Measurements from ENCODE around the gene CYTH4. TPM values are rescaled to one million over a fixed set of nuclear protein-coding genes. Genes with fewer than 3 reads are reported as not detected.

CYTH4 gene
- polyA plus RNA-seq, 6 donors from 2014 or later, result 29.3 to 74.9 (median 46.1) TPM

GRCh38 chr22:37254867-37255233, 27.5 kb upstream of the CYTH4 start:
- Mint-ChIP-seq H3K36me3 (no peaks in the 10 kb centered on the region), H3K4me1 (peaks cover 19 to 35% (median 33%) of the 10 kb centered on the region in 3 donors), H3K9me3 (no peaks in the 10 kb centered on the region), H3K4me3 (no peak overlapping the region), H3K27me3 (peaks cover 0 to 8% (median 0%) of the 10 kb centered on the region in 3 donors), H3K27ac (no peak overlapping the region)
- DNase-seq, result no peak
- no peak for ATAC-seq (ENCODE audit: low read depth in 2 of 2)

- Mint-ChIP-seq H3K4me1 (peaks cover 22 to 35% (median 32%) of the 10 kb centered on the region in 3 donors), H3K27me3 (peaks cover 0 to 8% (median 0%) of the 10 kb centered on the region in 3 donors), H3K27ac (peak overlapping the region in 1 of 6 donors; percentile 79), H3K9me3 (no peaks in the 10 kb centered on the region), H3K4me3 (peak overlapping the region in 1 of 8 donors; percentile 39), H3K36me3 (no peaks in the 10 kb centered on the region)
- DNase-seq (no peak), ATAC-seq (ENCODE audit: low read depth in 2 of 2) (no peak)
Observed at GRCh38 chr22:37255558-37256006, 26.7 kb upstream of the CYTH4 start.

- no peak overlapping the region for H3K4me3 Mint-ChIP-seq
- peaks cover 0 to 8% (median 0%) of the 10 kb centered on the region in 3 donors for H3K27me3 Mint-ChIP-seq
- H3K4me1 Mint-ChIP-seq, result peaks cover 29 to 41% (median 38%) of the 10 kb centered on the region in 3 donors
- H3K9me3 Mint-ChIP-seq, result no peaks in the 10 kb centered on the region
- H3K27ac Mint-ChIP-seq, result peak overlapping the region in 2 of 6 donors; percentile 79 to 92
- no peaks in the 10 kb centered on the region for H3K36me3 Mint-ChIP-seq
- no peak for DNase-seq
- peak in 1 of 2 donors; percentile 24 for ATAC-seq (ENCODE audit: low read depth in 2 of 2)
Observed at GRCh38 chr22:37256075-37256726, 26.1 kb upstream of the CYTH4 start.

- no peak overlapping the region for H3K27ac Mint-ChIP-seq
- H3K4me1 Mint-ChIP-seq, result peaks cover 29 to 41% (median 38%) of the 10 kb centered on the region in 3 donors
- ATAC-seq (ENCODE audit: low read depth in 2 of 2) (no peak), DNase-seq (no peak)
- peaks cover 0 to 8% (median 0%) of the 10 kb centered on the region in 3 donors for H3K27me3 Mint-ChIP-seq
- no peaks in the 10 kb centered on the region for H3K36me3 Mint-ChIP-seq
- no peaks in the 10 kb centered on the region for H3K9me3 Mint-ChIP-seq
- H3K4me3 Mint-ChIP-seq, result peak overlapping the region in 1 of 8 donors; percentile 1
Observed at GRCh38 chr22:37258005-37258752, 24.1 kb upstream of the CYTH4 start.

GRCh38 chr22:37258753-37259401, 23.4 kb upstream of the CYTH4 start:
- peak overlapping the region in 2 of 8 donors; percentile 64 to 84 for H3K4me3 Mint-ChIP-seq
- no peaks in the 10 kb centered on the region for H3K36me3 Mint-ChIP-seq
- ATAC-seq (ENCODE audit: low read depth in 2 of 2) (no peak), DNase-seq (no peak)
- peaks cover 0 to 3% (median 0%) of the 10 kb centered on the region in 7 donors for H3K9me3 Mint-ChIP-seq
- peaks cover 0 to 8% (median 0%) of the 10 kb centered on the region in 3 donors for H3K27me3 Mint-ChIP-seq
- peak overlapping the region in 1 of 6 donors; percentile 53 for H3K27ac Mint-ChIP-seq
- peaks cover 29 to 41% (median 38%) of the 10 kb centered on the region in 3 donors for H3K4me1 Mint-ChIP-seq

- H3K9me3 Mint-ChIP-seq, result peaks cover 0 to 9% (median 3%) of the 10 kb centered on the region in 7 donors
- peaks cover 29 to 41% (median 38%) of the 10 kb centered on the region in 3 donors for H3K4me1 Mint-ChIP-seq
- DNase-seq, result no peak
- H3K36me3 Mint-ChIP-seq, result no peaks in the 10 kb centered on the region
- H3K27ac Mint-ChIP-seq, result peak overlapping the region in 2 of 6 donors; percentile 53 to 96
- peak; percentile 31 to 54 for ATAC-seq (ENCODE audit: low read depth in 2 of 2)
- H3K4me3 Mint-ChIP-seq, result peak overlapping the region in 7 of 8 donors; percentile 54 to 84 (median 70)
- H3K27me3 Mint-ChIP-seq, result peaks cover 0 to 8% (median 0%) of the 10 kb centered on the region in 3 donors
Observed at GRCh38 chr22:37259540-37260029, 22.7 kb upstream of the CYTH4 start.

GRCh38 chr22:37260155-37260795, 22.0 kb upstream of the CYTH4 start:
- Mint-ChIP-seq H3K27me3 (peaks cover 0 to 5% (median 0%) of the 10 kb centered on the region in 3 donors), H3K4me1 (peaks cover 29 to 40% (median 35%) of the 10 kb centered on the region in 3 donors), H3K36me3 (no peaks in the 10 kb centered on the region), H3K4me3 (peak overlapping the region in 4 of 8 donors; percentile 16 to 70 (median 52)), H3K9me3 (peaks cover 0 to 10% (median 4%) of the 10 kb centered on the region in 7 donors), H3K27ac (peak overlapping the region in 2 of 6 donors; percentile 53 to 65)
- DNase-seq (no peak), ATAC-seq (ENCODE audit: low read depth in 2 of 2) (peak in 1 of 2 donors; percentile 18)

GRCh38 chr22:37260901-37261336, 21.4 kb upstream of the CYTH4 start:
- Mint-ChIP-seq H3K27me3 (no peaks in the 10 kb centered on the region), H3K36me3 (no peaks in the 10 kb centered on the region), H3K27ac (peak overlapping the region in 4 of 6 donors; percentile 22 to 64 (median 51)), H3K4me3 (peak overlapping the region in 3 of 8 donors; percentile 21 to 42 (median 22)), H3K9me3 (peaks cover 0 to 10% (median 4%) of the 10 kb centered on the region in 7 donors), H3K4me1 (peaks cover 26 to 36% (median 29%) of the 10 kb centered on the region in 3 donors)
- DNase-seq (peak; percentile 64), ATAC-seq (ENCODE audit: low read depth in 2 of 2) (peak; percentile 68 to 72)

GRCh38 chr22:37262346-37262745, 20.0 kb upstream of the CYTH4 start:
- Mint-ChIP-seq H3K36me3 (no peaks in the 10 kb centered on the region), H3K4me3 (no peak overlapping the region), H3K27me3 (no peaks in the 10 kb centered on the region), H3K4me1 (peaks cover 27 to 37% (median 37%) of the 10 kb centered on the region in 3 donors), H3K27ac (peak overlapping the region in 1 of 6 donors; percentile 33), H3K9me3 (peaks cover 0 to 10% (median 4%) of the 10 kb centered on the region in 7 donors)
- ATAC-seq (ENCODE audit: low read depth in 2 of 2), result no peak
- DNase-seq, result no peak

- Mint-ChIP-seq H3K9me3 (peaks cover 0 to 10% (median 4%) of the 10 kb centered on the region in 7 donors), H3K27me3 (no peaks in the 10 kb centered on the region), H3K27ac (no peak overlapping the region), H3K4me1 (peaks cover 36 to 43% (median 42%) of the 10 kb centered on the region in 3 donors), H3K36me3 (no peaks in the 10 kb centered on the region), H3K4me3 (no peak overlapping the region)
- DNase-seq, result no peak
- no peak for ATAC-seq (ENCODE audit: low read depth in 2 of 2)
Observed at GRCh38 chr22:37263966-37264887, 18.1 kb upstream of the CYTH4 start.

- H3K9me3 Mint-ChIP-seq, result peaks cover 2 to 10% (median 4%) of the 10 kb centered on the region in 7 donors
- peaks cover 31 to 43% (median 34%) of the 10 kb centered on the region in 3 donors for H3K4me1 Mint-ChIP-seq
- peak overlapping the region; percentile 85 to 96 (median 94) for H3K4me3 Mint-ChIP-seq
- ATAC-seq (ENCODE audit: low read depth in 2 of 2) (peak in 1 of 2 donors; percentile 4), DNase-seq (no peak)
- peak overlapping the region in 5 of 6 donors; percentile 76 to 99 (median 94) for H3K27ac Mint-ChIP-seq
- H3K36me3 Mint-ChIP-seq, result no peaks in the 10 kb centered on the region
- no peaks in the 10 kb centered on the region for H3K27me3 Mint-ChIP-seq
Observed at GRCh38 chr22:37266581-37267134, 15.7 kb upstream of the CYTH4 start.

Measured in naive B cell (primary cell).